ENCODE results near the gene ST6GALNAC4.
A peak's percentile ranks its signal among the peaks of the same experiment; 100 is the strongest.

ST6GALNAC4 gene

GRCh38 chr9:127947841-127948710 lies 31.2 kb upstream of the ST6GALNAC4 start:
- no peak for DNase-seq (ENCODE audit: insufficient read length, low spot score)
- FAIRE-seq, result no peak

- no peak for FAIRE-seq
- DNase-seq (ENCODE audit: insufficient read length, low spot score), result no peak
These were observed 29.9 kb upstream of the ST6GALNAC4 start for GRCh38 chr9:127946728-127947127.

- FAIRE-seq (no peak), DNase-seq (ENCODE audit: insufficient read length, low spot score) (no peak)
These were observed 29.1 kb upstream of the ST6GALNAC4 start for GRCh38 chr9:127945942-127946341.

DNA sequence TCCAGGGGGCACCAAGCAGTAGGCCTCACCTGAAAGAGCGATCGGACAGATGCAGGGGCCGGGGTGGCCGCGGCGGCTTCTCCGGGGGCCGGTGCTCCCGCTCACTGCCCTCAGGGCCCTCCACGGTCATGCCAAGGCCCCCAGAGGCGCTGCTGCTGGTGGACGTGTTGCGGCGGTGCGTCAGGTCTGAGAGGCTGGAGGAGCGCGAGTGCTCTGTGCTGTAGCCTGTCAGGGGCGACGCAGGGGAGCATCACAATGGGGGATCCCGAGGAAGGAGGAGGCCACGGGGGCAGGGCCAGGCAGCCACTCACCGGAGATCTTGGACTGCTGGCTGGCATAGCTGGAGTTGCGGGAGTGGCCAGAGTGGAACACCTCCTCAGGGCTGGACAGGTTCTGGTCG lies 28.5 kb upstream of the ST6GALNAC4 start:
- no peak for DNase-seq (ENCODE audit: insufficient read length, low spot score)
- no peak for FAIRE-seq

GRCh38 chr9:127944586-127945218 lies 27.9 kb upstream of the ST6GALNAC4 start:
- no peak for FAIRE-seq

DNA sequence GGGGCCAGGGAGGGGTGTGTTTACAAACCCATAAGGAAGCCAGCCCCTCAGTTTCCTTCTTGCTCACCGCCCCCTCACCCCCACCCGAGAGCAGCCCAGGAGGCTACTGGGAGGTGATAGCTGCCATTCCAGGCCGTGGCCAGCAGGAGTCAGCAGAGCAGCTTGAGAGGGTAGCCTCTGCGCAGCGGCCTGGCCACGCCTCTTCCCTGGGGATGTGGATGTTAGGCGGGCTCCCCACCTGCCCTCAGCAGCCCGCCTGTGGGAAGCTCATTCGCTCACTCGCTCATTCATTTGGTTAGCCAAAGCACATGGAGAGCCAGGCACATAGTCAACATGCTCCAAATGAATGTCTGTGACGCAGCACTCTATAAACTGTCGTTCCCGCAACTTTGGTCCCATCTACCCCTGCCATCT lies 26.9 kb upstream of the ST6GALNAC4 start:
- DNase-seq (ENCODE audit: insufficient read length, low spot score) (peak; percentile 83), FAIRE-seq (peak; percentile 88)

More at GRCh38 chr9:127944586-127945218, 27.9 kb upstream of the ST6GALNAC4 start:
- DNase-seq (ENCODE audit: insufficient read length, low spot score), result no peak

DNA sequence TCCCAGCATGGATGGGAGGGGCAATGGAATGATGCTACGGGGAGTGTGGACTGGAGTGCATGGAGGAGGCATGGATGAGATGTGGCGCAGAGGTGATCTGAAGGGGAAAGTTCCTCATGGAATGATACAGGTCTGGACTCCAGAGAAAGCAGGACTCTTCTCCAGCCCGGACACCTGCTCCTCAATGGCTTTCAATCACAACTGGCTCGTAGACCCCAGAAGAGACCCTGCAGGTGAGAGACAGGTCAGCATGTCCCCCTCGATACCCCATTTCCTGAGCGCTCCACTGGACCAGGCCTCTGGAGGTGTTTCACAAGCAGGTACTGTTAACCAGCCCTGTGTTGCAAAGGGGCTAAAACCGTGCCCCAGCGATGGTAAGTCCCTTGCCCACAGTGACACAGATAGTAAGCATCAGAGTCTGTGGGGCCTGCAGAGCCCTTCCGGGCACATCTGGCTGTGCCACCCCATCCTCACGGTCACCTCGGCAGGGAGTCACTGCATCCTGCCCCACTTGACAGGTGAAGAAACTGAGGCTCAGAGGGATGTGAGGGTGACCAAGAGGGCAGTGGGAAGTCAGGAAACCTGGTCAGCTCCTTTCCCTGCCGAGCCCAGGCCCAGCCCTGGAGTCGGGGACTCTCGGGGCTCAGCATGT lies 26.3 kb upstream of the ST6GALNAC4 start:
- DNase-seq (ENCODE audit: insufficient read length, low spot score) (no peak), FAIRE-seq (no peak)

DNA sequence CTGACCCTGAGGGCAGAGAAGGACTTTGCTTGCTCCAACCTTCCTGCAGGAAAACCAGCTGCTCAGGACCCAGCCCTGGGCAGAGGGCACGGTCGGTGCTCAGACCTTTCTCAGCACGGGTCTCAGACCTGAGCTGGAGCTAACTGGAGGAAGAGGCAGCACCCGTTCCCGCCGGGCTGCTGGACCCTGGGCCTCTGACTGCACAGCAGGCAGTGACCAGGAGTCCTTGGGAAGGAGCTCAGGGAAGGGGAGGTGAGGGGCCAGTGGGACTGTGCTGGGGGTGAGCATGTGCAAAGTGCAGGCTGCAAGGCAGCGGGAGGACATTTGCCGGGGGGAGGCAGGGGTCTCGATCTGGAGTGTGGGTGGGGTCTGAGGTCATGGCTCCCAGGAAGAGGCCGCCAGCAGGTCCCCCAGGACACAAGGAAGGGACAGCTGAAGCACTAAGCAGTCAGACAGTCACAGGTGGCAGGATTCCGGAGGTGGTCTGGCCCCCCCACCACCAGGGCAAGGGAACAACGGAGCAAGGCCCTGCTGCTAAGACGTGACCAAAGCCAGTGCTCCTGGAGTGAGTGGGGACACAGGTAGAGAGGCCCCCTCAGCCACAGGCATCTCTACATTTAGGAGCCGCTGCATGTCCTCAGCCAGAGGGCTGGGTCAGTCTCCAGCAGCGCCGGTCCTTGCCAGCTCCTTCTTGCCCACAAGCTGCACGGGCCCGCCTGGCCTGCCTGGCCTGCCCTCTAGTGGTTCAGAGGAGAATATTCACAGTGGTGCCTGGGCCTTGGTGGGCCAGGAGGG lies 25.6 kb upstream of the ST6GALNAC4 start:
- peak; percentile 57 for FAIRE-seq

DNA sequence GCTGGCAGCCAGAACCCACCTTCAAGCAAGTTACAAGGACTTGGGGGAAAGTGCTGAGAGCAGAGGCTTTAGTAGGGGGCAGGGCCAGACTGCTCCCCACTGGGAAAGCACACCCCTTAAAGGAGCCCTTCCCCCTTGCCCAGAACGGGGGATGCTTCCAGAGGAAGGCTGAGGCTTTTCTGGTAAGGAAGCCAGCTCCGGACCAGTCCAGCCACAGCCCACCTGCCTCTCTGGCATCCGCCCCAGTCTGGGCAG lies 25.0 kb upstream of the ST6GALNAC4 start:
- FAIRE-seq (no peak), DNase-seq (ENCODE audit: insufficient read length, low spot score) (no peak)

More for the DNA sequence above, 25.6 kb upstream of the ST6GALNAC4 start:
- DNase-seq (ENCODE audit: insufficient read length, low spot score), result peak; percentile 56

DNA sequence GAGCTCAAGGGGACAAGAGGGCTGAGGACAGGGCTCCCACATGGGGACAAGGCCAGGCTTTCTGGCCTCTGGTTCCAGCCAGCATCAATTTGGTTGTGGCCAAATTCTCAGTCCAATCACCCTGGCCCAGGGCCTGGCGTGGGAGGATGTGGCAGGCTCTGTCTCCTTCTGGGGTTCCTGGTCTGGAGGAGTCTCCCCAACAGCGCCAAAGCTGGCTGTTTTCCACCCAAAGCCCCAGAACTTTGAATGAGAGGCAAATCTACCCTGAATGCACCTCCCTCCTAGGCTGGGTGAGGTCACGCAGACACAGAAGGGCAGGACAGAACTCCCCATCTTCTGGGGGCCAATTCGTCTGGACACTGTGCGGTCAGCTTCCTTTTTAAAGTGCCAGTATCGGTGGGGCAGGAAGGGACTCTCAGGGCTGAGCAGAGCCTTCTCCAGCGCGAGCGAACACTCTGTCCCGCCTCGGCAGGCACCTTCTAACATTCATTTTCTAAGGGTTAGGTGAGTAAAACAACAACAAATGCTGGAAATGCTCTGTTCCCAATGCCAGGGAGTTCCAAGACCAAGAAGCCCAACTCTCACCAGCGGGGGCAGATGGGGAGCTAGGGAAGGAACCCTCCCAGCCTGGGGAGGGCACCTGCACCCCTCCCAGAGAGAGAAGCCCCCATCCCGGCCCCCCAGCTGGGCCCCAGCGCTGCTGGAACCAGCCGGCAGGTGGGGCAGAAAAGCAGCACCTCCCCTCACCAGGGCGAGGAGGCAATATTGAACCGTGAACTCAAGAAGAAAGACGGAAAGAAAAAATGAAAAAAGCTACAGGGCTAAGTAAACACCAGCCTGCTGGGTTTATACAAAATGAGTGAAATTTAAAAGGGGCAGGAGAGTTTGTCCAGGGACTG lies 24.5 kb upstream of the ST6GALNAC4 start:
- FAIRE-seq, result no peak
- DNase-seq (ENCODE audit: insufficient read length, low spot score), result no peak

DNA sequence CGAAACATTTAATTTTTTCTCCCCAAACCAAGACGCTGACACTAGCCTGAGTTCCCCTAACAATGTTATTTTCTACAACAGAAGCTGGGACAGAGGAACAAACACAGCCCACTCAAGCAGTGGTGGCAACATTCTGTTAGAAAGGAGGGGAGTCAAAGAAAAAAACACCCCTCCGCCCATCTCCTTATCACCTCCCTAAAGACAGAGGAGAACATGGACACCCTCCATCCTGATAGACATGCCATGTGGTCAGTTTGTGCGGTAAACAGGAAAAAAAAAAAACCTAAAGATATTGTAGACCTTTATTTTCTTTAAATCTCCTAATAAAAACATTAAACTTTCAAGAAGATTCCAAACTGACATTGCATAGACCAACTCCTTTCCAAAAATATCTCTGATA lies 23.8 kb upstream of the ST6GALNAC4 start:
- FAIRE-seq (no peak), DNase-seq (ENCODE audit: insufficient read length, low spot score) (no peak)

DNA sequence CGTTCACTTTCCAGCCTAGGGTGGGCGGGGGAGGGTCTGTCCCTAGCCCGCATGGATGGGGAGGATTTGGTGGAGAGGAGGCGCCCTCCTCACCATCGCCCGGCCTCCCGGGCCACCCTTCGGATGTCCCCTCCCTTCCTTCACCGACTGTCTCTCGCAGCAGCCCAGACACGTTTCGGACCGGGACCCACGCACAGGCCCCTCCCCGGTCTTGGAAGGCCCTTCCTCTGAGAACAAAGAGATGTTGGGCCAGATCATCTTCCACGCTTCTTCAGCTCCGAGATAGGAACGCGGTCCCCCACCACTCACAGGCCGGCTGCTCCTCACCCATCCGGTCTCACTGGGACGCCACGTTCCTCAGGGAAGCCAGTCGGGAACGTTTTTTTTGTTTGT lies 21.5 kb upstream of the ST6GALNAC4 start:
- DNase-seq (ENCODE audit: insufficient read length, low spot score) (no peak), FAIRE-seq (no peak)

DNA sequence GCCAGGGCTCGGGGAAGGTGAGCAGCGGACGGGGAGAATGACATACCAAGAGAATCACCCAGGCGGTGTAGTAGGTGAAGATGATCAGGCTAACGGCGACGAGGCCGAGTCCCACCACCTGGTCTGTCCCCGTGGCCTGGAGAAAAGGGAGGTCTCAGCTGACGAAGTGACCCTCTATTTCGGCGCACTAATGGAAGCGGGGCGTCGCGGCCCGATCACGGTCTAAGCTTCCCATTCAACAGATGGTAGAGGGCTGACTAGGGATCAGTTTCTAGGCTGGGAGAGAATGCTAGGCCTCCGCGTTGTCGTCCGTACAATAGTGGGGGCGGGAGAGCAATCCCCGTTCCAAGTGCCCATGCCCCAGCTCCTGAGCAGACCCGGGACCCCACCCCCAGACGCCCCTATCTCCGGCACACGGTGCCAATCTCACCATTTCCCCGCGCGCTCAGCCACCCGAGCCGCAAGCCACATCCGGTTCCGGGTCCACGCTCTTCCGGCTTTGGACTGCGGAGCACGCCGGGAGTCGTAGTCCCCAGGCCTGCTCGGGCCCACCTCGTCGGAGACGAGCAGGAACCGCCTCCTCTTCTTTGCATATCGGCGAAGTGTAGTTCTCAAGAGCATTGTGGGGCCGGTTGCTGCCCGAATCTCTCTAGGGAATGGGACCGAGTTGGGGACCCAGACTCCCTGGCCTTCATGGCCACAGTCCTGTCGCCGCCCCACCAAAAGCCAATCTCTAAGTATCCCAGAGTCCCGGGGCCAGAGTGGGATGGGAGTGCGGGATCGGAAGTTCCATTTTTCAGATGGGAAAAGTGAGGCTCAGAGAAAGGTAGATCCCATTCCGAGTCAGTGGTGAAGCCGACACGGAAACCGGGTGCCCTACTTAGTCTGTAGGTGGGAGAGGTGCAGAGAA lies 20.8 kb upstream of the ST6GALNAC4 start, which contains the start of gene DPM2:
TSS of gene DPM2 (minus strand) at position 467 of the 910 bp plus-strand sequence. CDS start at position 433, 34 bp downstream.
- DNase-seq (ENCODE audit: insufficient read length, low spot score) (peak; percentile 98), FAIRE-seq (peak; percentile 89)

- FAIRE-seq (no peak), DNase-seq (ENCODE audit: insufficient read length, low spot score) (no peak)
These were observed 20.2 kb upstream of the ST6GALNAC4 start for GRCh38 chr9:127937056-127937387.

GRCh38 chr9:127936347-127936852 lies 19.6 kb upstream of the ST6GALNAC4 start:
- FAIRE-seq, result no peak
- no peak for DNase-seq (ENCODE audit: insufficient read length, low spot score)

DNA sequence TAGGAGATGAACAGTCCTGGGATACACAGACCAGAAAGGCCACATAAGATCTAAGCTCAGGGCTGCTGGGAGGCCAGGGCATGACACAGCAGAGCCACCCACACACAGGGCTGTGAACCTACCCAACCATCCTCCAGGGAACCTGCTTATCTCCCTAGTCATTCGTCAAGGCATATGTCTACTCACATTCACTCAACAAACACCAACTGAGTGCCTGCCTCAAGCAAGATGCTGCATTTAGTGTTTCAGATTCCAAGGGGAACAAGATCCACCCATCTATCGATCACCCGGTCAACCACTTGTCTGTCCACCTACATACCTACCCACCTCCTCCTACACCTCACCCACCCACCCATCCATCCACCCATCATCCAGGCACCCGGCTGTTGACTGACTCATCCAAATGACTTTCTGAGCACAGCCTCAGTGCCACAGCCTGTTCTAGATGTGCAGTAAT lies 19.0 kb upstream of the ST6GALNAC4 start:
- no peak for FAIRE-seq
- no peak for DNase-seq (ENCODE audit: insufficient read length, low spot score)

DNA sequence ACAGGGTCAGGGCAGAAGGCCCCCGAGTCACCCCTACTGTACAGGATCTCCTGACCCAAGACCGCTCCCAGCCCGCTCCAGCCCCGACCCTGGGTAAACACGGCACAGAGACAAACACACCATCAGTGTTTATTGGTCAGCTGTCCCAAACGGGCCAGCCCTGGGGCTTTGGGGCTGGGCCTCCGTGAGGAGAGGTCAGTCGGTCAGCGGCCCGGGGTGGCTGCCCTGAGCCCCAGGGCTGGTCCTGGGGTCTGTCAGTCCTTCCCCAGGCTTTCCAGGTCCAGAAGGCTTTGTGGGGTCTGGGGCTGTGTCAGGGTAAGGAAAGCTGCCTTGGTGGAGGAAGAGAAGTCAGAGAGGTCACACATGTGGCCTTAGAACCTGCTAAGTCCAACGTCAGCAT lies 18.1 kb upstream of the ST6GALNAC4 start:
- FAIRE-seq, result no peak
- no peak for DNase-seq (ENCODE audit: insufficient read length, low spot score)

DNA sequence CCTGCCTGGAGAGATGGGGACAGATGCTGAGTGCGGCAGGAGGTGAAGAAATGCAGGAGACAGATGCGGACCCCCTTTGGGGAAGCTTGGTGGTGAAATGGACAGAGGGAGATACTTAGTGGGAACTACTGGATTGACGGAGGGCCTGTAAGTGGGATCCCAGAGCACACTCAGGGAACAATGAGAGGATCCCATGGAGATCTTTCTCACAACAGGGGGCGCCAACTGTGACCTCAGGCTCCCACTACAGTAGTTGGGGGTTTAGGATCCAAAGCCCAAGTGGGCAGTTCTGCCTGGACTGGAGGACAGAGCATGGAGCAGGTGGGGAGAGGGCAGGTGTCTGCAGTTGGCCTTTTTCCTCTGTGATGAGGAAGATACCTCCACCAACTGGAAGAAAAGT lies 17.4 kb upstream of the ST6GALNAC4 start:
- DNase-seq (ENCODE audit: insufficient read length, low spot score) (no peak), FAIRE-seq (no peak)

Measured in GM19239 (cell line).